Prostate gland (tissue), 2 donors: ENCODE results near the gene WDR90. TPM values are rescaled to one million over a fixed set of nuclear protein-coding genes. Genes with fewer than 3 reads are reported as not detected.
"Not testable (repeated sequence)": the region's sequence is repeated elsewhere in the genome, so short reads cannot be mapped to it uniquely, and the experiment has no call there.

Experiments
- DNase-seq: peaks from one replicate; pipeline ENCODE4 v3.0.0-alpha.2; 2019; ENCODE audit warnings: low spot score
- H3K27ac ChIP-seq, 2 donors: fragments of 200-600 bp; sonication (generic); 2 replicates each; pipeline ENCODE4 v1.5.1; 2017 to 2019
- H3K27me3 ChIP-seq: fragments of 200-600 bp; sonication (generic); replicated peaks from 2 replicates; pipeline ENCODE4 v1.5.1; 2019; ENCODE audit not compliant: insufficient read depth
- H3K36me3 ChIP-seq, 2 donors: fragments of 200-600 bp; sonication (generic); 1 replicate in 1 of 2; 2 replicates in 1 of 2; pipeline versions ENCODE4 v1.5.1 to v1.8.1; 2017 to 2019
- H3K4me1 ChIP-seq: fragments of 200-600 bp; sonication (generic); replicated peaks from 2 replicates; pipeline ENCODE4 v1.5.1; 2019
- H3K4me3 ChIP-seq, 2 donors: fragments of 200-600 bp; sonication (generic); 2 replicates each; pipeline ENCODE4 v1.5.1; 2017 to 2019
- H3K9me3 ChIP-seq: fragments of 200-600 bp; sonication (generic); 2 replicates; pipeline ENCODE4 v1.5.1; 2017
- CTCF ChIP-seq, 4 experiments: fragments of 200-600 bp in 2 of 4; fragments of 450-650 bp in 2 of 4; sonication (generic) in 2 of 4; IDR thresholded peaks; 1 replicate in 3 of 4; 2 replicates in 1 of 4; pipeline ENCODE4 v1.5.1; 2016 to 2019; ENCODE audit warnings: antibody characterized with exemption in 4 of 4, mild to moderate bottlenecking in 2 of 4, moderate library complexity in 2 of 4
- POLR2A ChIP-seq: fragments of 450-650 bp; IDR thresholded peaks from one replicate; pipeline ENCODE4 v1.6.1; 2016; ENCODE audit warnings: antibody characterized with exemption, mild to moderate bottlenecking
- POLR2AphosphoS5 ChIP-seq: sonication (generic); formaldehyde crosslinking; IDR thresholded peaks from one replicate; pipeline ENCODE4 v1.6.1; 2017; ENCODE audit warnings: antibody characterized with exemption
- WGBS: methylation state at CpG from one replicate; pipeline ENCODE4 v1.1.5; 2018; 5-methylcytosine and 5-hydroxymethylcytosine counted together
- intact Hi-C: fragments of 100-400 bp; cut with DNase I; formaldehyde crosslinking; loops from one replicate; pipeline ENCODE4 v1.14.2; 2022
- total RNA-seq, 2 donors: library from RNA; depleted of rRNA; stranded (reverse); fragments of >200 nt; gene quantifications; one replicate each; pipeline ENCODE4 v1.1.0, GENCODE V29; 2016

WDR90 gene
- total RNA-seq, 2 donors from 2014 or later = 36.8 to 60.4 TPM

- 90% methylated on average over 42 of the region's 51 CpGs for WGBS
- peaks cover 23% of the 10 kb centered on the region for H3K4me1 ChIP-seq
- intact Hi-C loops = no loop called here
Observed at GRCh38 chr16:686459-687260, 37.5 kb downstream of the WDR90 start.

GRCh38 chr16:687499-687898, 38.3 kb downstream of the WDR90 start:
- intact Hi-C loops = no loop called here
- H3K4me1 ChIP-seq = peaks cover 18% of the 10 kb centered on the region

More at GRCh38 chr16:686459-687260, 37.5 kb downstream of the WDR90 start:
- Histone ChIP-seq H3K27me3 (no peaks in the 10 kb centered on the region), H3K9me3 (no peaks in the 10 kb centered on the region), H3K36me3 (peaks cover 7 to 10% of the 10 kb centered on the region in 2 donors), H3K27ac (no peak overlapping the region), H3K4me3 (no peak overlapping the region)
- TF ChIP-seq POLR2A = no peak
- no peak for TF ChIP-seq POLR2AphosphoS5
- TF ChIP-seq CTCF (IDR thresholded peaks at IDR 0.05) = no peak
- no peak for DNase-seq

GRCh38 chr16:689175-689897, 40.2 kb downstream of the WDR90 start:
- no peaks in the 10 kb centered on the region for H3K9me3 ChIP-seq
- peaks cover 17% of the 10 kb centered on the region for H3K4me1 ChIP-seq
- no peaks in the 10 kb centered on the region for H3K36me3 ChIP-seq
- TF ChIP-seq CTCF (IDR thresholded peaks at IDR 0.05) (no peak), POLR2A (no peak), POLR2AphosphoS5 (no peak)
- H3K4me3 ChIP-seq = peak overlapping the region; percentile 70 to 74
- peaks cover 9% of the 10 kb centered on the region for H3K27me3 ChIP-seq
- 85% methylated on average over 24 of the region's 26 CpGs for WGBS
- DNase-seq = no peak
- intact Hi-C loops = no loop called here
- H3K27ac ChIP-seq = peak overlapping the region in 1 of 2 donors; percentile 64

More at GRCh38 chr16:687499-687898, 38.3 kb downstream of the WDR90 start:
- no peak for TF ChIP-seq POLR2A
- TF ChIP-seq POLR2AphosphoS5 = no peak
- TF ChIP-seq CTCF (IDR thresholded peaks at IDR 0.05) = no peak
- peaks cover 1 to 2% of the 10 kb centered on the region in 2 donors for H3K36me3 ChIP-seq
- no peaks in the 10 kb centered on the region for H3K27me3 ChIP-seq
- H3K9me3 ChIP-seq = no peaks in the 10 kb centered on the region
- H3K27ac ChIP-seq = no peak overlapping the region
- no peak overlapping the region for H3K4me3 ChIP-seq
- whole genome bisulfite sequencing = 95% methylated on average over 19 of the region's 19 CpGs
- no peak for DNase-seq

- H3K9me3 ChIP-seq, H3K27ac ChIP-seq, H3K4me3 ChIP-seq, H3K36me3 ChIP-seq, intact Hi-C loops, DNase-seq: not testable (repeated sequence)
- H3K4me1 ChIP-seq = peaks cover 11% of the 10 kb centered on the region
- H3K27me3 ChIP-seq = peaks cover 21% of the 10 kb centered on the region
- 70% methylated on average over 16 of the region's 16 CpGs for WGBS
Observed at GRCh38 chr16:691242-691641, 42.1 kb downstream of the WDR90 start.

GRCh38 chr16:692356-693108, 43.4 kb downstream of the WDR90 start:
- peaks cover 11% of the 10 kb centered on the region for H3K4me1 ChIP-seq
- H3K4me3 ChIP-seq = no peak overlapping the region
- DNase-seq = no peak
- intact Hi-C loops = no loop called here
- 67% methylated on average over 10 of the region's 10 CpGs for WGBS
- no peaks in the 10 kb centered on the region for H3K9me3 ChIP-seq
- TF ChIP-seq POLR2A = no peak
- TF ChIP-seq CTCF (IDR thresholded peaks at IDR 0.05) = no peak
- no peak for TF ChIP-seq POLR2AphosphoS5
- H3K27me3 ChIP-seq = peaks cover 23% of the 10 kb centered on the region
- H3K36me3 ChIP-seq = no peaks in the 10 kb centered on the region
- H3K27ac ChIP-seq = no peak overlapping the region
